Fibroblast of gingiva (primary cell): Measurements from ENCODE around the gene GSTK1.

Experiments
- DNase-seq: peaks from one replicate; pipeline ENCODE4 v3.0.0-alpha.2; 2011; ENCODE audit warnings: low read depth

The GSTK1 gene

GRCh38 chr7:143296686-143297085 is 33.4 kb downstream of the GSTK1 start:
- DNase-seq: no peak

GRCh38 chr7:143299346-143299745 is 36.1 kb downstream of the GSTK1 start:
- no peak for DNase-seq

GRCh38 chr7:143299840-143300239 is 36.6 kb downstream of the GSTK1 start:
- no peak for DNase-seq

- no peak for DNase-seq
Measured at GRCh38 chr7:143300959-143301935, 38.0 kb downstream of the GSTK1 start.

- no peak for DNase-seq
Measured at GRCh38 chr7:143303733-143304132, 40.5 kb downstream of the GSTK1 start.

GRCh38 chr7:143304938-143305337 is 41.7 kb downstream of the GSTK1 start:
- DNase-seq: no peak

- peak; percentile 30 for DNase-seq
Measured at GRCh38 chr7:143305423-143306070, 42.3 kb downstream of the GSTK1 start.

- no peak for DNase-seq
Measured at GRCh38 chr7:143308632-143309031, 45.4 kb downstream of the GSTK1 start.

GRCh38 chr7:143314127-143314526 is 50.9 kb downstream of the GSTK1 start:
- no peak for DNase-seq

- DNase-seq: no peak
Measured at GRCh38 chr7:143315776-143316175, 52.5 kb downstream of the GSTK1 start, which contains the start of gene CLCN1. Gene CLCN1, plus strand, starts transcription at chr7:143316111. Its CDS starts 102 bp downstream, at chr7:143316213.

- DNase-seq: no peak
Measured at GRCh38 chr7:143316492-143316891, 53.3 kb downstream of the GSTK1 start.

GRCh38 chr7:143318661-143319060 is 55.4 kb downstream of the GSTK1 start:
- DNase-seq: peak; percentile 86
